K562 (cell line): ENCODE results near the gene CLCF1. TPM values are rescaled to one million over a fixed set of nuclear protein-coding genes. Genes with fewer than 3 reads are reported as not detected.

Source experiments
- ARID1B ChIP-seq: fragments of 450-650 bp; IDR thresholded peaks from 2 replicates; pipeline ENCODE4 v1.6.1; 2016; ENCODE audit warnings: antibody characterized with exemption, mild to moderate bottlenecking, inconsistent platforms
- FOXM1 ChIP-seq, 2 experiments: fragments of 450-650 bp in 1 of 2; sonication (generic) in 1 of 2; formaldehyde crosslinking in 1 of 2; IDR thresholded peaks; 2 replicates each; pipeline versions ENCODE4 v1.6.1 to v1.9.0; 2017 to 2022; ENCODE audit warnings: low read depth in 2 of 2, mild to moderate bottlenecking in 2 of 2, missing genetic modification reagents in 1 of 2, moderate library complexity in 1 of 2
- KDM4B ChIP-seq, 2 experiments: fragments of 450-650 bp in 1 of 2; sonication (generic) in 1 of 2; IDR thresholded peaks; 2 replicates each; pipeline ENCODE4 v1.6.1; 2016 to 2017; ENCODE audit warnings: borderline replicate concordance in 2 of 2, antibody characterized with exemption in 1 of 2, low read depth in 1 of 2, mild to moderate bottlenecking in 1 of 2
- NONO ChIP-seq, 2 experiments: fragments of 200-400 bp in 1 of 2; fragments of 450-650 bp in 1 of 2; formaldehyde crosslinking in 1 of 2; IDR thresholded peaks; 2 replicates each; pipeline ENCODE4 v1.6.1; 2017; ENCODE audit warnings: low read depth in 2 of 2, mild to moderate bottlenecking in 2 of 2, moderate library complexity in 2 of 2, low read length in 1 of 2
- PML ChIP-seq: IDR thresholded peaks from 2 replicates; pipeline ENCODE4 v1.6.1; 2012; ENCODE audit warnings: low read length, inconsistent platforms
- POLR2A ChIP-seq: fragments of 450-650 bp; conservative IDR thresholded peaks from 2 replicates; pipeline ENCODE4 v1.6.1; 2016
- POLR2G ChIP-seq: fragments of 200-400 bp; formaldehyde crosslinking; IDR thresholded peaks from 2 replicates; pipeline ENCODE4 v1.6.1; 2017; ENCODE audit warnings: low read depth, mild to moderate bottlenecking, antibody characterized with exemption, low read length, moderate library complexity
- RB1 ChIP-seq: fragments of 450-650 bp; IDR thresholded peaks from 2 replicates; pipeline ENCODE4 v1.6.1; 2017; ENCODE audit warnings: low read depth, mild to moderate bottlenecking
- SIN3A ChIP-seq, 2 experiments: fragments of 150-350 bp in 1 of 2; IDR thresholded peaks; 2 replicates each; pipeline ENCODE4 v1.6.1; 2011 to 2016; ENCODE audit warnings: borderline replicate concordance in 2 of 2, low read depth in 2 of 2, low read length in 2 of 2, mild to moderate bottlenecking in 2 of 2, moderate library complexity in 2 of 2; ENCODE audit not compliant: control insufficient read depth in 1 of 2
- SLC30A9 ChIP-seq: fragments of 250-450 bp; sonication (Bioruptor Pico); IDR thresholded peaks from 2 replicates; pipeline ENCODE4 v1.8.0; 2022; ENCODE audit warnings: mild to moderate bottlenecking, moderate library complexity
- TAF1 ChIP-seq: IDR thresholded peaks from 2 replicates; pipeline ENCODE4 v1.6.1; 2011; ENCODE audit warnings: mild to moderate bottlenecking, low read length, moderate library complexity; ENCODE audit not compliant: insufficient read depth, control insufficient read depth, severe bottlenecking; ENCODE audit errors: extremely low read depth
- TEAD4 ChIP-seq, 2 experiments: sonication (generic) in 1 of 2; formaldehyde crosslinking in 1 of 2; IDR thresholded peaks; 2 replicates each; pipeline versions ENCODE4 v1.6.1 to v1.8.0; 2012 to 2022; ENCODE audit warnings: borderline replicate concordance in 1 of 2, inconsistent platforms in 1 of 2, low read length in 1 of 2, mild to moderate bottlenecking in 1 of 2, missing genetic modification reagents in 1 of 2
- YY1 ChIP-seq, 3 experiments: IDR thresholded peaks; 2 replicates each; pipeline ENCODE4 v1.6.1; 2011; ENCODE audit warnings: low read length in 2 of 3, mild to moderate bottlenecking in 2 of 3, moderate library complexity in 2 of 3, borderline replicate concordance in 1 of 3, control low read depth in 1 of 3, low read depth in 1 of 3; ENCODE audit not compliant: insufficient read depth in 3 of 3, insufficient replicate concordance in 2 of 3, control insufficient read depth in 1 of 3, insufficient read length in 1 of 3; ENCODE audit errors: extremely low read depth in 1 of 3
- polyA plus RNA-seq, 8 experiments: library from polyadenylated mRNA; depleted of rRNA in 4 of 8; stranded (reverse) in 5 of 8; unstranded in 3 of 8; fragments of >200 nt; fragmentation: Nextera tagmentation in 2 of 8; fragmentation: Illumina TruSeq in 1 of 8; extraction: Ambion mirVana in 2 of 8; extraction: Trizol in 1 of 8; gene quantifications; 2 replicates each; pipeline versions ENCODE4 v1.2.1 to v1.2.3, GENCODE V29; 2011 to 2014; ENCODE audit warnings: inconsistent platforms in 1 of 8, missing spikeins in 1 of 8
- total RNA-seq, 7 experiments: library from RNA; depleted of rRNA in 6 of 7; stranded (reverse); fragments of >200 nt in 6 of 7; fragmentation: Illumina TruSeq in 2 of 7; extraction: Trizol in 2 of 7; gene quantifications; 2 replicates each; pipeline versions ENCODE4 v1.2.1 to v1.2.3, GENCODE V29; 2011 to 2021; ENCODE audit warnings: low replicate concordance in 1 of 7
- TF ChIP-seq, protein P1 (sequence below): fragments of 250-450 bp; sonication (Bioruptor Pico); IDR thresholded peaks from 2 replicates; pipeline ENCODE4 v1.4.0; 2020; ENCODE audit warnings: mild to moderate bottlenecking
- TF ChIP-seq, protein P2 (sequence below): sonication (generic); formaldehyde crosslinking; IDR thresholded peaks from 2 replicates; pipeline ENCODE4 v1.8.1; 2023; ENCODE audit warnings: mild to moderate bottlenecking, missing genetic modification reagents
- TF ChIP-seq, protein P3 (sequence below), 2 experiments: fragments of 200-800 bp in 1 of 2; sonication (Bioruptor generic) in 1 of 2; sonication (generic) in 1 of 2; formaldehyde crosslinking in 1 of 2; IDR thresholded peaks in 1 of 2; conservative IDR thresholded peaks in 1 of 2; 2 replicates each; pipeline versions ENCODE4 v1.5.0 to v1.6.1; 2016 to 2020; ENCODE audit warnings: missing compliant biosample characterization in 1 of 2, missing genetic modification characterization in 1 of 2, missing genetic modification reagents in 1 of 2
- TF ChIP-seq, protein P4 (sequence below), 3 experiments: fragments of 200-800 bp in 1 of 3; sonication (Bioruptor generic) in 1 of 3; sonication (generic) in 1 of 3; formaldehyde crosslinking in 1 of 3; IDR thresholded peaks; 2 replicates each; pipeline versions ENCODE4 v1.6.1 to v1.8.0; 2016 to 2022; ENCODE audit warnings: mild to moderate bottlenecking in 2 of 3, missing compliant biosample characterization in 2 of 3, missing genetic modification characterization in 2 of 3, missing genetic modification reagents in 1 of 3

CLCF1 gene
- total and polyA plus RNA-seq, 9 of the 15 experiments (the other 6 are each of a cell fraction or from before 2014, with no cell fraction given): 0.49 to 5.8 (median 3.0) TPM

DNA sequence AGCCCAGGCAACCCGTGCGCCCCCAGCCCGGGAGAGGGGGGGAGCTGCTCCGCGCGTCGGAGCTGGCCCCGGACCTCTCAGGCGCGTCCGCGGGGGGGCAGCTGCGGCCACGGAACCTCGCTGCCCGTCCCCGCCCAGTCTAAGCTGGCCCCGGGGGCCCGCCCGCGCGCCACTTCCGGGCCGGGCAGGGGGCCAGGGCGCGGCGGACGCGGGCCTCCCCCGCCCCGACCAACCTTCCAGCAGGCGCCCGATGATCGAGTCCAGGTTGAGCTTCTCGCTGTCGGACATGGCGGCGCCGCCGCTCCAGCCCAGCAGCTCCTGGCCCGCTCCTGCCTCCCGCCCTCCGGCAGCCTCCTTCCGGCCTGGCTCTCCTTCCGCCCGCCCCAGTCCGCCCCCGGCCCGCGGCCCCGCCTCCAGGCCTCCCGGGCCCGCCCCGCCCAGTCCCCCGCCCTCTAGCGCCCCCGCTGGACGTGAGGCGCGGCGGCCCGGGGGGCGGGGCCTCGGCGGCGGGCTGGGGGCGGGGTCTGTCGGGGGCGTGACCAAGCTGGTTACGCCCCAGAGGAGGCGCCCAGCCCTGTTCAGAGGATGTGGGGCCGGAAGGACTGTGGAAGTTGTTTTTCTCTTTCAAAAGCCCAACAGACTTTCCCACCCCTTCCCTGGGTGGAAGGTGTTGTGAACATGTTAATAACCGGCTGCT lies 28.2 kb upstream of the CLCF1 start, which contains the start of gene PPP1CA (continued):
- peak in 1 of 2 experiments; percentile 75; a peak in 1 of 4 replicates for TF ChIP-seq SIN3A (IDR thresholded peaks at IDR 0.05; ENCODE audit: borderline replicate concordance in 2 of 2, control insufficient read depth in 1 of 2, low read depth in 2 of 2, low read length in 2 of 2)
- TF ChIP-seq TEAD4 (IDR thresholded peaks at IDR 0.05; ENCODE audit: low read length): no peak
- TF ChIP-seq TEAD4 (CRISPR knock-in tag; IDR thresholded peaks at IDR 0.05; ENCODE audit: borderline replicate concordance): no peak
- peak in 1 of 2 experiments; percentile 86; a peak in 3 of 4 replicates for TF ChIP-seq NONO (IDR thresholded peaks at IDR 0.05; ENCODE audit: low read depth in 2 of 2, low read length in 1 of 2)
- no peak for TF ChIP-seq FOXM1 (IDR thresholded peaks at IDR 0.05; ENCODE audit: low read depth)
- TF ChIP-seq FOXM1 (CRISPR knock-in tag; IDR thresholded peaks at IDR 0.05; ENCODE audit: low read depth): no peak
- TF ChIP-seq ARID1B: no peak
- TF ChIP-seq, protein P1, sequence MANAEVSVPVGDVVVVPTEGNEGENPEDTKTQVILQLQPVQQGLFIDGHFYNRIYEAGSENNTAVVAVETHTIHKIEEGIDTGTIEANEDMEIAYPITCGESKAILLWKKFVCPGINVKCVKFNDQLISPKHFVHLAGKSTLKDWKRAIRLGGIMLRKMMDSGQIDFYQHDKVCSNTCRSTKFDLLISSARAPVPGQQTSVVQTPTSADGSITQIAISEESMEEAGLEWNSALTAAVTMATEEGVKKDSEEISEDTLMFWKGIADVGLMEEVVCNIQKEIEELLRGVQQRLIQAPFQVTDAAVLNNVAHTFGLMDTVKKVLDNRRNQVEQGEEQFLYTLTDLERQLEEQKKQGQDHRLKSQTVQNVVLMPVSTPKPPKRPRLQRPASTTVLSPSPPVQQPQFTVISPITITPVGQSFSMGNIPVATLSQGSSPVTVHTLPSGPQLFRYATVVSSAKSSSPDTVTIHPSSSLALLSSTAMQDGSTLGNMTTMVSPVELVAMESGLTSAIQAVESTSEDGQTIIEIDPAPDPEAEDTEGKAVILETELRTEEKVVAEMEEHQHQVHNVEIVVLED (CRISPR knock-in tag): peak; percentile 53; the same call in 1 of the 2 replicates
- TF ChIP-seq SLC30A9: 0 out of 2 replicates have a peak, but pooled peaks have one; percentile 14
- TF ChIP-seq POLR2A: peak; percentile 84; the same call in 1 of the 2 replicates
- TF ChIP-seq POLR2G: peak; percentile 90
- peak; percentile 69 for TF ChIP-seq TAF1
- TF ChIP-seq RB1: peak; percentile 97
- TF ChIP-seq, protein P2, sequence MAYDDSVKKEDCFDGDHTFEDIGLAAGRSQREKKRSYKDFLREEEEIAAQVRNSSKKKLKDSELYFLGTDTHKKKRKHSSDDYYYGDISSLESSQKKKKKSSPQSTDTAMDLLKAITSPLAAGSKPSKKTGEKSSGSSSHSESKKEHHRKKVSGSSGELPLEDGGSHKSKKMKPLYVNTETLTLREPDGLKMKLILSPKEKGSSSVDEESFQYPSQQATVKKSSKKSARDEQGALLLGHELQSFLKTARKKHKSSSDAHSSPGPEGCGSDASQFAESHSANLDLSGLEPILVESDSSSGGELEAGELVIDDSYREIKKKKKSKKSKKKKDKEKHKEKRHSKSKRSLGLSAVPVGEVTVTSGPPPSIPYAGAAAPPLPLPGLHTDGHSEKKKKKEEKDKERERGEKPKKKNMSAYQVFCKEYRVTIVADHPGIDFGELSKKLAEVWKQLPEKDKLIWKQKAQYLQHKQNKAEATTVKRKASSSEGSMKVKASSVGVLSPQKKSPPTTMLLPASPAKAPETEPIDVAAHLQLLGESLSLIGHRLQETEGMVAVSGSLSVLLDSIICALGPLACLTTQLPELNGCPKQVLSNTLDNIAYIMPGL: 0 out of 2 replicates have a peak, but pooled peaks have one; percentile 65
- TF ChIP-seq, protein P3, sequence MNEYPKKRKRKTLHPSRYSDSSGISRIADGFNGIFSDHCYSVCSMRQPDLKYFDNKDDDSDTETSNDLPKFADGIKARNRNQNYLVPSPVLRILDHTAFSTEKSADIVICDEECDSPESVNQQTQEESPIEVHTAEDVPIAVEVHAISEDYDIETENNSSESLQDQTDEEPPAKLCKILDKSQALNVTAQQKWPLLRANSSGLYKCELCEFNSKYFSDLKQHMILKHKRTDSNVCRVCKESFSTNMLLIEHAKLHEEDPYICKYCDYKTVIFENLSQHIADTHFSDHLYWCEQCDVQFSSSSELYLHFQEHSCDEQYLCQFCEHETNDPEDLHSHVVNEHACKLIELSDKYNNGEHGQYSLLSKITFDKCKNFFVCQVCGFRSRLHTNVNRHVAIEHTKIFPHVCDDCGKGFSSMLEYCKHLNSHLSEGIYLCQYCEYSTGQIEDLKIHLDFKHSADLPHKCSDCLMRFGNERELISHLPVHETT (CRISPR knock-in tag; conservative IDR thresholded peaks at IDR 0.05 in 1 of 2, IDR thresholded peaks at IDR 0.05 in 1 of 2): peak in 1 of 2 experiments; percentile 73; a peak in 2 of 4 replicates
- TF ChIP-seq, protein P4, sequence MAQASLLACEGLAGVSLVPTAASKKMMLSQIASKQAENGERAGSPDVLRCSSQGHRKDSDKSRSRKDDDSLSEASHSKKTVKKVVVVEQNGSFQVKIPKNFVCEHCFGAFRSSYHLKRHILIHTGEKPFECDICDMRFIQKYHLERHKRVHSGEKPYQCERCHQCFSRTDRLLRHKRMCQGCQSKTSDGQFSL (CRISPR knock-in tag; IDR thresholded peaks at IDR 0.05): peak; percentile 96
- TF ChIP-seq, protein P4 (tag; IDR thresholded peaks at IDR 0.05): peak in 1 of 2 experiments; percentile 84; a peak in 2 of 4 replicates
- peak in 1 of 2 experiments; percentile 41; a peak in 1 of 4 replicates for TF ChIP-seq KDM4B (IDR thresholded peaks at IDR 0.05; ENCODE audit: borderline replicate concordance in 2 of 2, low read depth in 1 of 2)
- peak; percentile 52 to 90 (median 85) for TF ChIP-seq YY1 (IDR thresholded peaks at IDR 0.05; ENCODE audit: borderline replicate concordance in 1 of 3, control insufficient read depth in 1 of 3, extremely low read depth in 1 of 3, insufficient read depth in 3 of 3, insufficient read length in 1 of 3, insufficient replicate concordance in 2 of 3, low read depth in 1 of 3, low read length in 2 of 3)
- TF ChIP-seq PML: peak; percentile 63
